ENCODE data around the gene LRRC34. TPM values are rescaled to one million over a fixed set of nuclear protein-coding genes. Genes with fewer than 3 reads are reported as not detected.

The LRRC34 gene
- total RNA-seq, 4 donors from 2014 or later = 2.5 to 10.3 (median 4.6) TPM

- Histone ChIP-seq H3K27me3 (no peaks in the 10 kb centered on the region), H3K36me3 (peaks cover 0 to 43% (median 0%) of the 10 kb centered on the region in 3 donors), H3K27ac (peak overlapping the region in 1 of 4 donors; percentile 96), H3K9me3 (no peaks in the 10 kb centered on the region), H3K4me3 (peak overlapping the region in 3 of 4 donors; percentile 75 to 88 (median 83)), H3K4me1 (peaks cover 3 to 32% (median 20%) of the 10 kb centered on the region in 4 donors)
- 53 to 64% methylated on average over 5 of the region's 5 CpGs for WGBS, 2 donors
- DNase-seq (ENCODE audit: low spot score in 2 of 2) = no peak
- TF ChIP-seq EP300 (IDR thresholded peaks at IDR 0.05) = no peak
- TF ChIP-seq, protein P1, sequence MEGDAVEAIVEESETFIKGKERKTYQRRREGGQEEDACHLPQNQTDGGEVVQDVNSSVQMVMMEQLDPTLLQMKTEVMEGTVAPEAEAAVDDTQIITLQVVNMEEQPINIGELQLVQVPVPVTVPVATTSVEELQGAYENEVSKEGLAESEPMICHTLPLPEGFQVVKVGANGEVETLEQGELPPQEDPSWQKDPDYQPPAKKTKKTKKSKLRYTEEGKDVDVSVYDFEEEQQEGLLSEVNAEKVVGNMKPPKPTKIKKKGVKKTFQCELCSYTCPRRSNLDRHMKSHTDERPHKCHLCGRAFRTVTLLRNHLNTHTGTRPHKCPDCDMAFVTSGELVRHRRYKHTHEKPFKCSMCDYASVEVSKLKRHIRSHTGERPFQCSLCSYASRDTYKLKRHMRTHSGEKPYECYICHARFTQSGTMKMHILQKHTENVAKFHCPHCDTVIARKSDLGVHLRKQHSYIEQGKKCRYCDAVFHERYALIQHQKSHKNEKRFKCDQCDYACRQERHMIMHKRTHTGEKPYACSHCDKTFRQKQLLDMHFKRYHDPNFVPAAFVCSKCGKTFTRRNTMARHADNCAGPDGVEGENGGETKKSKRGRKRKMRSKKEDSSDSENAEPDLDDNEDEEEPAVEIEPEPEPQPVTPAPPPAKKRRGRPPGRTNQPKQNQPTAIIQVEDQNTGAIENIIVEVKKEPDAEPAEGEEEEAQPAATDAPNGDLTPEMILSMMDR (IDR thresholded peaks at IDR 0.05) = no peak
- TF ChIP-seq POLR2A (IDR thresholded peaks at IDR 0.05) = no peak
These were observed 38.5 kb downstream of the LRRC34 start for GRCh38 chr3:169774186-169774585.

DNA sequence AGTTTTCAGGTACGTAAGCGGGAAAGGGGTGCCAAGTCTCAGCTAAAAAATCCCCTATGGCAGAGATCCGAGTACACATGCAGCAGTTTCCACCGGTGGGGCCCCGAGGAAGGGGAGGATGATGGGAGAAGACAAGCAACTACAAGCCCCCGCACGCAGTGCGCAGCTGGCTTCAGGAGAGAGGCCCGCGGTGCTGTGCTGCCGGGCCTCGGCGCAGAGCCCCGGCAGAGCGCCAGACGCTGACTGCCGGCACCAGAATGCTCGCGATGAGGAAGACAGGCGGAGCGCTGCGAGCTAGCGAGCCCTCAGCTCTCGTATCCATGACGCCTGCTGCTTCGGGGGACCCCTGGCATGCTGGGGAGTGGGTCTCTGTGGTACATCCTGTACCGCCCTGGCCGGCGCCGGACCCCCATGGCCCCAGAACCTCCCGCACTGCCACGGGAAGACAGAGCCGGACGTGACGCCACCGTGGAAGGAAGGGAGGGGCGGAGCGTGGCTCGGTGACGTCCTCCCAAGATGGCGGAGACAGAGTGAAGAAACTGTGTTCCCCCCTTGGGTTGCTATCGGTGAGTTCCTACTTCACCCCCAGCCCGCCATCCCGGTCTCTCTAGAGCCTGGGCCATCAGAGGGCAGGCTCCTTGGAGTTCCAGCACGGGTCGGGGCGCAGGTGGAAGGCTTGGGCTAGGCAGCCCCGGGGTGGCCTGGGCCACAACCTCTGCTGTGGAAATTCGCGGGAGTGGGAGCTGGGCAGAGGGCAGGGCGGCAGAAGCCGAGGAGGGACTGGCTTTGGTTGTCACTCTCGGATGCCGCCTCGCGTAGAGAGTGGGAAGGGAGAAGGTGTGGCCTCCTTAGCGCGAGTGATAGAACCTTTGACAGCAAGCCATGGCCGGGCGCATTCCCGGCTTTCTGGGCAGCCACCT, 39.5 kb downstream of the LRRC34 start, which contains the start of gene MYNN:
Gene MYNN, plus strand, starts transcription at position 500 of the 920 bp plus-strand sequence. CDS start 900 bp downstream, outside the sequence.
- Histone ChIP-seq H3K36me3 (peaks cover 0 to 33% (median 0%) of the 10 kb centered on the region in 3 donors), H3K9me3 (no peaks in the 10 kb centered on the region), H3K27me3 (no peaks in the 10 kb centered on the region), H3K27ac (peak within 1 kb of the TSS; percentile 90 to 97 (median 96)), H3K4me3 (peak within 1 kb of the TSS; percentile 70 to 88 (median 79)), H3K4me1 (peaks cover 3 to 32% (median 20%) of the 10 kb centered on the region in 4 donors)
- peak; percentile 59 to 100 for TF ChIP-seq EP300 (IDR thresholded peaks at IDR 0.05)
- TF ChIP-seq, protein P1 (IDR thresholded peaks at IDR 0.05) = peak in 1 of 5 experiments; percentile 42
- TF ChIP-seq POLR2A (IDR thresholded peaks at IDR 0.05) = peak; percentile 99 to 100
- 0 to 1% methylated on average over 50 to 56 of the region's 61 CpGs for WGBS, 2 donors
- DNase-seq (ENCODE audit: low spot score in 2 of 2) = peak; percentile 88 to 92

GRCh38 chr3:169772305-169772896, 40.3 kb downstream of the LRRC34 start:
- WGBS, 2 donors = 1 to 2% methylated on average over 15 of the region's 15 CpGs
- H3K27ac ChIP-seq = peak overlapping the region; percentile 90 to 97 (median 96)
- H3K4me3 ChIP-seq = peak overlapping the region; percentile 70 to 88 (median 79)
- peaks cover 0 to 25% (median 0%) of the 10 kb centered on the region in 3 donors for H3K36me3 ChIP-seq
- no peak for DNase-seq (ENCODE audit: low spot score in 2 of 2)
- H3K4me1 ChIP-seq = peaks cover 3 to 28% (median 20%) of the 10 kb centered on the region in 4 donors
- TF ChIP-seq POLR2A (IDR thresholded peaks at IDR 0.05) = no peak
- TF ChIP-seq, protein P1 (IDR thresholded peaks at IDR 0.05) = no peak
- no peak for TF ChIP-seq EP300 (IDR thresholded peaks at IDR 0.05)
- H3K27me3 ChIP-seq = no peaks in the 10 kb centered on the region
- no peaks in the 10 kb centered on the region for H3K9me3 ChIP-seq

- Histone ChIP-seq H3K4me3 (peak overlapping the region; percentile 70 to 88 (median 79)), H3K9me3 (no peaks in the 10 kb centered on the region), H3K4me1 (peaks cover 3 to 28% (median 20%) of the 10 kb centered on the region in 4 donors), H3K27ac (peak overlapping the region; percentile 90 to 97 (median 96)), H3K36me3 (peaks cover 0 to 18% (median 0%) of the 10 kb centered on the region in 3 donors), H3K27me3 (no peaks in the 10 kb centered on the region)
- DNase-seq (ENCODE audit: low spot score in 2 of 2) = peak; percentile 31 to 90
- TF ChIP-seq POLR2A (IDR thresholded peaks at IDR 0.05) (no peak), EP300 (IDR thresholded peaks at IDR 0.05) (peak in 1 of 2 donors; percentile 23)
- TF ChIP-seq, protein P1 (IDR thresholded peaks at IDR 0.05) = no peak
- 1% methylated on average over 27 of the region's 27 CpGs for WGBS, 2 donors
These were observed 41.0 kb downstream of the LRRC34 start for GRCh38 chr3:169771497-169772304.

Measured in tibial nerve (tissue), 4 donors.